Measurements from ENCODE around the gene C4BPA. TPM values are rescaled to one million over a fixed set of nuclear protein-coding genes. Genes with fewer than 3 reads are reported as not detected.

C4BPA gene
- total RNA-seq, 1 experiment from 2014 or later, result not detected

DNA sequence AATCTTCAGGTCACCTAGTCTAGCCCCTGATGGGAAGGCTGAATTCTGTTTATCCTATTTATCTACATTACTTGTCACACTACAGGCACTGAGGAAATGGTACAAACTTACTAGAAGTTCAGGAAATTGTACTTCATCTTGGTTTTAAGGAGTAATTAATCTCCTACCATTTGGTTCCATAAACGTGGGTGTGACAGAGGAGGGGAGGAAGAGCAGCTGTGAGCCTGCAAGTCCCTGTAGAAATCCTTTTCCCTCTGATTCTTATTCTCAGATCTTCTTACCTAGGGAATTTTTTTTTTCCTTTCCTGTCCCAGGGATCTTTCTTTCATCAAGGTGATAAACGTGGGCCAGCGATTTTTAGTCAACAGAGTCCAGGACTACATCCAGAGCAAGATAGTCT lies 36.8 kb upstream of the C4BPA start:
- Histone ChIP-seq H3K23me2 (ENCODE audit: insufficient read length, low read depth, low read length, poor library complexity, severe bottlenecking) (no peaks in the 10 kb centered on the region), H2BK20ac (ENCODE audit: low read depth, low read length, poor library complexity, severe bottlenecking) (no peak overlapping the region), H2AFZ (ENCODE audit: low read length) (no peak overlapping the region), H3K4me2 (ENCODE audit: insufficient read depth, insufficient read length, low read length) (no peak overlapping the region), H3K14ac (ENCODE audit: insufficient read depth, low read length) (no peak overlapping the region), H3K27ac (ENCODE audit: insufficient read length, low read depth, low read length) (no peak overlapping the region), H2BK12ac (ENCODE audit: insufficient read length, low read depth, low read length) (no peak overlapping the region), H3K23ac (ENCODE audit: insufficient read length, low read depth, low read length) (no peak overlapping the region), H2BK15ac (ENCODE audit: low read depth, low read length) (no peak overlapping the region), H3K79me2 (ENCODE audit: insufficient read depth, low read length) (no peaks in the 10 kb centered on the region), H3K9me3 (ENCODE audit: control insufficient read depth, low read depth, low read length) (no peaks in the 10 kb centered on the region), H3K4me1 (ENCODE audit: insufficient read depth, low read length) (no peaks in the 10 kb centered on the region), H2BK120ac (ENCODE audit: low read depth, low read length, poor library complexity, severe bottlenecking) (no peak overlapping the region), H4K91ac (ENCODE audit: insufficient read length, low read depth, low read length) (no peak overlapping the region), H4K8ac (replicated peaks; ENCODE audit: insufficient read length, low read depth, low read length) (no peak overlapping the region), H3K9ac (ENCODE audit: extremely low read depth, insufficient read length, low read length) (no peak overlapping the region), H4K20me1 (ENCODE audit: control insufficient read depth, insufficient read depth, insufficient read length) (no peaks in the 10 kb centered on the region), H3K79me1 (ENCODE audit: insufficient read depth, low read depth, low read length, poor library complexity, severe bottlenecking) (no peaks in the 10 kb centered on the region), H3K56ac (ENCODE audit: insufficient read length, low read depth, low read length) (no peak overlapping the region), H2AK5ac (ENCODE audit: insufficient read length, low read length) (no peak overlapping the region), H3T11ph (ENCODE audit: low read length) (no peak overlapping the region), H2BK5ac (ENCODE audit: insufficient read length, low read length) (no peak overlapping the region), H3K27me3 (ENCODE audit: insufficient read depth, low read length) (no peaks in the 10 kb centered on the region), H4K5ac (ENCODE audit: insufficient read length, low read depth, low read length) (no peak overlapping the region), H3K18ac (ENCODE audit: insufficient read length, low read depth, low read length) (no peak overlapping the region), H3K4ac (ENCODE audit: low read depth, low read length) (no peak overlapping the region)
- WGBS (ENCODE audit: extremely low coverage, insufficient read length, low lambda C conversion rate), result no CpG with 5 or more reads among the region's 3 CpGs
- no peak for DNase-seq
- H3K4me3 Mint-ChIP-seq, result no peak overlapping the region
- H3K27ac Mint-ChIP-seq, result no peak overlapping the region
- H3K27me3 Mint-ChIP-seq (ENCODE audit: low read depth), result no peaks in the 10 kb centered on the region
- H3K4me1 Mint-ChIP-seq, result no peaks in the 10 kb centered on the region
- H3K36me3 Mint-ChIP-seq (ENCODE audit: insufficient read depth in 1 of 3, low read depth in 3 of 3), result peaks cover 10 to 52% (median 49%) of the 10 kb centered on the region in 3 experiments
- TF ChIP-seq, protein P1, sequence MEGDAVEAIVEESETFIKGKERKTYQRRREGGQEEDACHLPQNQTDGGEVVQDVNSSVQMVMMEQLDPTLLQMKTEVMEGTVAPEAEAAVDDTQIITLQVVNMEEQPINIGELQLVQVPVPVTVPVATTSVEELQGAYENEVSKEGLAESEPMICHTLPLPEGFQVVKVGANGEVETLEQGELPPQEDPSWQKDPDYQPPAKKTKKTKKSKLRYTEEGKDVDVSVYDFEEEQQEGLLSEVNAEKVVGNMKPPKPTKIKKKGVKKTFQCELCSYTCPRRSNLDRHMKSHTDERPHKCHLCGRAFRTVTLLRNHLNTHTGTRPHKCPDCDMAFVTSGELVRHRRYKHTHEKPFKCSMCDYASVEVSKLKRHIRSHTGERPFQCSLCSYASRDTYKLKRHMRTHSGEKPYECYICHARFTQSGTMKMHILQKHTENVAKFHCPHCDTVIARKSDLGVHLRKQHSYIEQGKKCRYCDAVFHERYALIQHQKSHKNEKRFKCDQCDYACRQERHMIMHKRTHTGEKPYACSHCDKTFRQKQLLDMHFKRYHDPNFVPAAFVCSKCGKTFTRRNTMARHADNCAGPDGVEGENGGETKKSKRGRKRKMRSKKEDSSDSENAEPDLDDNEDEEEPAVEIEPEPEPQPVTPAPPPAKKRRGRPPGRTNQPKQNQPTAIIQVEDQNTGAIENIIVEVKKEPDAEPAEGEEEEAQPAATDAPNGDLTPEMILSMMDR (conservative IDR thresholded peaks at IDR 0.05), result no peak
- no peaks in the 10 kb centered on the region for H3K9me3 Mint-ChIP-seq

Measured in H9 (cell line).